Activated CD8-positive, alpha-beta memory T cell treated with anti-CD3 and anti-CD28 coated beads, Interleukin-2, amount 50 U/mL, for 24 hours (primary cell): ENCODE data around the gene EMX1.

Experiments used
- DNase-seq: peaks from one replicate; pipeline ENCODE4 v3.0.0-alpha.2; 2020; ENCODE audit errors: extremely low read depth

Gene EMX1

DNA sequence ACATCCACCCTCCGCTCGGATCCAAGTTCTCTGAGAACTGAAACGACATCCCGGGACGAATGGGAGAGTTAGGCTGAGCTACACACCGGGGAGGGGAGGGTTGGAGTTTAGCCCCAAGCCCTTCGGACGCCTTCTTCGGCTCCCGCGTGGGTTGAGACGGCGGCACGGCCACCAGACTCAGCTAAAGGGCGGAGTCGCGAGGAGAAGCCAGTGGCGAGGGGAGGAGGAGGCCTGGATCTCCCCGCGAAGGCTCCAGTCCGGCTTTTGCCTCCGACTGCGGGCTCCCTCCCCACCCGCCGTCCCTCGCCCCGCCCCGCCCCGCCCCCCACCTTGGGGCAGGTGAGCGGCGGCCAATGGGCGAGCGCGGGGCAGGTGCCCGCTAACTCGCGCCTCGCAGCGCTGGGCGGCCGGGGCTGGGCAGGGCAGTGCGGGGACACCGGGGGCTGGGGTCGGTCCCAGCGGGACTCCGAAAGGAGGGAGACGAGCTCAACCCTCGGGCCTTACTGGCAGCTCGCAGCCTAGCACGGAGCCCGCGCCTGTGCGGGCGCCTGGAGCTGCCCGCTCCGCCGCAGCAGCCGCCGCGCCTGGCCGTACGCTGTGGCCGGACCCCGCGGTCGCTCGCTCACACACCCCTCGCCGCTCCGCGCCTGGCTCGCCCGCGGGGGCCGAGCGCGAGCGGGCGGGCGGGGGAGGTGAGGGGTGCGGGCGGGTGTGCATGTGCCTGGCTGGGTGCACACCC is at the start of gene EMX1:
Gene EMX1, plus strand, starts transcription at position 382 of the 739 bp plus-strand sequence. Its CDS starts 334 bp downstream, at position 716.
- DNase-seq: no peak

DNA sequence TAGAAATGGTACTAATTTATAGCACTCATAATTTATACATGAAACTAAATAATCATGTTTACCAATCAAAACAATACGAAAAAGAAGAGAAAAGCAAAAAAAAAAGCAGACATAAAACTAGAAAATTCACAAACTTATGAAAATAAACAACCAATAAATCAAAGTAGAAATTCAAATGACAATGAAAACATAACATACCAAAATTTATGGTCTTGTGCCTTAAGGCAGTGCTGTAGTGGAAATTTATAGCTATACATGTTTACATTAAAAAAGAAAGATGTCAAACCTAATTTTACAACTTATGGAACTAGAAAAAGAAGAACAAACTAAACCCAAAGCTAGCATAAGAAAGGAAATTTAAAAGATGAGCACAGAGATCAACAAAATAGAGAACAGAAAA is 46.3 kb upstream of the EMX1 start:
- no peak for DNase-seq

DNA sequence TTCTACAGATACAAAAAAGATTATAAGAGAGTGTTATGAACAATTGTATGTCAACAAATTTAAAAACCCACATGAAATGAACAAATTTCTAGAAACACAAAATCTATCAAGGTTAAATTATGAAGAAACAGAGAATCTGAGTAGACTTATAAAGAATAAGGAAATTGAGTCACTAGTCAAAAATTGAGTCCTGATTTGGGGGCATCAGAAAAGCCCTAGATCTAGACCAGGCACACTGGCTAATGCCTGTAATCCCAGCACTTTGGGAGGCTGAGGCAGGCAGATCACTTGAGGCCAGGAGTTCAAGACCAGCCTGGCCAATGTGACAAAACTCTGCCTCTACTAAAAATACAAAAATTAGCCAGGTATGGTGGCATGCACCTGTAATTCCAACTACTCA is 45.4 kb upstream of the EMX1 start:
- no peak for DNase-seq

DNA sequence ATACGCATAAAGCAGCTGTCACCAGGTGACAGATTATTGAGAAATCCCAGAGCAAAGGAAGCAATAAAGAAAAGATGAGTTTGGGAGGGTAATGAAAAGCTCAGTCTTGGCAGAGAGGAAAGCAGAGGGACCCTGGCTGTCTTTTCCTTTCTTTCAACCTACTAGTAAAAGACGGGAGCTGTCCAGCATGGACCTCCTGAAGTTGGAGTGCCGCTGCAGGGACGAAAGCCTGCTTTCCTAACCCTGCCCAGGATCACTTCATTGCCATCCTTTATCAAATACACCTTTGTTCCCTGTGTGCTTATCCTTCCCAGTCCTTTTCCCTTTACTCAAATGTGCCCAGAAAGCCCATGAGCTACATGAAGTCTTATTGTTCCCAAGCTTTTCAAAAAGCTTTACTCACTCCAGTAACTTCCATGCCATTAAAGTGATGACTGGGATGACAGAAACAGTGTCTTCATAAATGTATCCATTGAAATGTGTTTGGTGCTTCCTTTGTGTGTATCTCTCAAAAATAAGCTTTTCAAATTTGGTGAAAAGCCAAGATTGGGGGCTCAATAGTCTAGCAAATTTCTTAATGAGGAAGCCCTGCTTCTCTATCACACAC is 33.9 kb upstream of the EMX1 start:
- no peak for DNase-seq

DNA sequence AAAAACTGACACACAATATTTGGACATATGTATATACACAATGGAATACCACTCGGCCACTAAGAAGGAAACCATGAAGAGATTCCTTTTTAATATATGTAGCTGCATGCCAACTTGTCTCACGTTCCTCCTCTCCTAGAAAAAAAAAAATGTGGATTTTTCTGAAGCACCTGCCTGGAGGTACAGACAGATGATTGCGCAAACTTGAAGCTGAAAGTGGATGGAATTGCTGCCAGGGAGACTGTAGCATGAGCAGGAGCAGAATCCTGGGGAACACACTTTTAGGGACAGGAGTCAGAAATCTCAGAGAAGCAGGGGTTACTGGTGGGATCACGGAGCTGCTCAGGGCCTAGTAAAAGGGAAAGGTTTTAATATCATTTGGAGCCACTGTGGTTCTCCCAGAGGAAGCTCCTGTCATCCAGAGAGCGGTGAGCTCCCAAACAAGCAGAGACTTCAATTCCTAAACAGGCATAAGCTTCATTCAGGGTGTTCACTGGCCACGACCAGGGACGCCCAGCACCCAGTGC is 30.8 kb upstream of the EMX1 start:
- no peak for DNase-seq

DNA sequence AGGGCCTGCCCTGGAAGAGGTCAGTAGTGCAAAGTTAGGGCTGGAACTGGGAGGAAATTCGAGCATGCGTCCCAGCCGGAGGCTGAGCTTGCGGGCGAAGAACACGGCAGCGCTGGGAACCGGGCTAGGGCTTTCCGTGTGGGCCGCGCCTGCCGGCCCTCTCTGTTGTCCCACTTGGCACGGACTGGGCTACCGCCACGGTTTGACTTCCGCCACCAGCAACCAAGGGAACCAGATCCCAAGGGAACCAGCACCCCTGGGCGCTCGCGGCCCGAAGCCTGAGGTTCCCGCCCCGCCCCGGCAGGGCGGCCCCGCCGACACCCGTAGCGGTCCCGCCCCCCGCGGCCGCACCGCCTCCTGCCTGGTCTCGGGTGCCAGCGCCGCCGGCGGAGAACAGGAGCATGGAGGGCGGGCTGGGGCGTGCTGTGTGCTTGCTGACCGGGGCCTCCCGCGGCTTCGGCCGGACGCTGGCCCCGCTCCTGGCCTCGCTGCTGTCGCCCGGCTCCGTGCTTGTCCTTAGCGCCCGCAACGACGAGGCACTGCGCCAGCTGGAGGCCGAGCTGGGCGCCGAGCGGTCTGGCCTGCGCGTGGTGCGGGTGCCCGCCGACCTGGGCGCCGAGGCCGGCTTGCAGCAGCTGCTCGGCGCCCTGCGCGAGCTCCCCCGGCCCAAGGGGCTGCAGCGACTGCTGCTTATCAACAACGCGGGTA is 30.1 kb upstream of the EMX1 start, which contains the start of gene SPR:
Gene SPR, plus strand, starts transcription at position 377 of the 708 bp plus-strand sequence. Its CDS starts 25 bp downstream, at position 402.
- DNase-seq: no peak

DNA sequence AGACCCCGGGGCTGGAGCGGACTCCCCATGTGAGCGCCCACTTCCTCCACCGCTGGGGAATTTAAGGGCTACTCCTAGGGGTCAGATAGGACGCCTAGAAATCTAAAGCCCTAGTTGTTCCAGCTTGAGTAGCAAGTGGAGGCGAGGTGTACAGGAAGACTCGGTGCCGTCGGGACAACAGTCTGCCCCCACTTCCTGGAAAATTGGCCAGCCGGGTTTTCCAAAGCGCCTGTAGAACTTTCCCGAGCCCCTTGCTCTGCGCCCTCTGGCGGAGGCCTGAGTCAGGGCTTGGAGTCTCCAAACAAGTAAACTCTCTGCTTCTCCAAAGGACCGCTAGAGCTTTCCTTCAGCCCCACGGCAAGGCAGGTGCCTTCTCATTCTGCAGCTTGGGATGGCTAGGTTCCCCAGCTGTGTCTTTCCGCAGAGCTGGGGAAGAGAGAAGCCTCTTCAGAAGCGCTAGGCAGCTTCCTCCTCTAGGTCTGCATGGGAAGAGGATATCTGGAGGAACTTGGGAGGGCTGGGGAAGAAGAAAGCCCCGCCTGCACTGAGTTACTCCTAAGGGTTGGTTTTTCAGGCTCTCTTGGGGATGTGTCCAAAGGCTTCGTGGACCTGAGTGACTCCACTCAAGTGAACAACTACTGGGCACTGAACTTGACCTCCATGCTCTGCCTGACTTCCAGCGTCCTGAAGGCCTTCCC is 29.4 kb upstream of the EMX1 start:
- no peak for DNase-seq

DNA sequence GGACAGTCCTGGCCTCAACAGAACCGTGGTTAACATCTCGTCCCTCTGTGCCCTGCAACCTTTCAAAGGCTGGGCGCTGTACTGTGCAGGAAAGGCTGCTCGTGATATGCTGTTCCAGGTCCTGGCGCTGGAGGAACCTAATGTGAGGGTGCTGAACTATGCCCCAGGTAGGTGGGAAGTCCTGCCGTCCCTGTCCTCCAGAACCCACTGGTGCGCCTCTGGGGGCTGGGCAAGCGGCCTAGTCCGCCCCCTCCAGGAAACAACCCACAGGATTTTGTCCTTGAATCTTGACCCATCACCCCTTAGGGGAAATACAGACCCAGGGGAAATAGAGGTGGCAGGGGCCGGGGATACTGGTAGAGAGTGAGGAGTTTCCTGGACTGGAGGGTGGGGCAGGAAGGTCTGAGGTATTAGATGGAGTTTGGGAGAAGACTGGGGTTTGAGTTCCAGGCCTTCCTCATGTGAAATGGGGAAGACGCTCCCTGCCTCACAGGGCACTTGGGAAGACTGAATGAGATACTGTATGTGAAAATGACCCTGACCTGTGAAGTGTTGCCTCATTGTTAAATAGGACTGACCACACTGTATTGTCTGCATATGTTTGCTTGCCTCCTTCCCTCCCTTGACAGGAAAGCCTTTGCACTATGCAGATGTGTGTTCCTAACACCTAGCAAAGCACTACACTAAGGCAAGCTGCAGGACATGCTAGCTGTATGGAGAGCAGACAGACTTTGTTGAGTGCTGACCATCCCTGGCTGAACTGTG is 28.7 kb upstream of the EMX1 start:
- no peak for DNase-seq

DNA sequence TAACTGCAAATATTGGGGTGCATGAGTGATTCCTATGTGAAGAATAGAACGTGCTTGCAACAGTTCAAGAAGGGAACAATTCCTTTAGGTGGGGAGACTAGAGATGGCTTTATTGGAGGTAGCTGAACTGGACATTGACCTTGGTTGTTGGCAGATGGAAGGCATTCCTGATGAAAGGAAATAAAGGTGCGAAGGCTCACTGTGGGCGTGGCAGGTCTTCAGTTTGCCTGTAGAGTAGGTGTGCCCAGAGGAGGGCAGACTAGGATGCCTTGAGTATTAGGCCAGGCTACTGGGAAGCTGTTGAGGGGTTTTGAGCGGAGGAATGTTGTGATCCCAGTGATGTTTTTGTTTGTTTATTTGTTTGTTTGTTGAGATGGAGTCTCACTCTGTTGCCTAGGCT is 27.3 kb upstream of the EMX1 start:
- no peak for DNase-seq

DNA sequence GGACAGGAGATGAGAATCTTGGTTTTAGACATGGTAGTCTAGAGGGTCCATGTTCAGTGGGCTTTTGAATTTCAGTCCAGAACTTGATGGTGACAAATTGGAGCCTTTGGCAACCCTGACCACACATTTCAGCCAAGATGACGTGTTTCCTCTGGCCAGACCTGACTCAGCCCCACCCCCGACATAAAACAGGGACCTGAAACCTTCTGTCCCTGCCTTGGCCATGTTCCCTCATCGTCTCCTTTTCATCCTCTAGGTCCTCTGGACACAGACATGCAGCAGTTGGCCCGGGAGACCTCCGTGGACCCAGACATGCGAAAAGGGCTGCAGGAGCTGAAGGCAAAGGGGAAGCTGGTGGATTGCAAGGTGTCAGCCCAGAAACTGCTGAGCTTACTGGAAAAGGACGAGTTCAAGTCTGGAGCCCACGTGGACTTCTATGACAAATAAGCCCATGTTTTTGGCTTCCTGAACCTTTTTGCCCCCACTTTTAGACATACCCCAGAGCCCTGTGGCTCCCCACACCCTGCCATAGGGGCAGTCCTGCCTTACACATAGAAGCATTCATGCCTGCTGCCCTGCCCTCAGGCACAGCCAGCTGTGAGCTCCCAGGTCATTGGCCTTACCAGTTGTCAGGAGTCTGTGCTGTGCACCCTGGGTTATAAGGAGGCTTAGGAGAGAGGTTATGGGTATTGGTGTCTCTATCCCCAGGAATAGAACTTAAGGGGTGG is 26.1 kb upstream of the EMX1 start:
- DNase-seq: no peak

DNA sequence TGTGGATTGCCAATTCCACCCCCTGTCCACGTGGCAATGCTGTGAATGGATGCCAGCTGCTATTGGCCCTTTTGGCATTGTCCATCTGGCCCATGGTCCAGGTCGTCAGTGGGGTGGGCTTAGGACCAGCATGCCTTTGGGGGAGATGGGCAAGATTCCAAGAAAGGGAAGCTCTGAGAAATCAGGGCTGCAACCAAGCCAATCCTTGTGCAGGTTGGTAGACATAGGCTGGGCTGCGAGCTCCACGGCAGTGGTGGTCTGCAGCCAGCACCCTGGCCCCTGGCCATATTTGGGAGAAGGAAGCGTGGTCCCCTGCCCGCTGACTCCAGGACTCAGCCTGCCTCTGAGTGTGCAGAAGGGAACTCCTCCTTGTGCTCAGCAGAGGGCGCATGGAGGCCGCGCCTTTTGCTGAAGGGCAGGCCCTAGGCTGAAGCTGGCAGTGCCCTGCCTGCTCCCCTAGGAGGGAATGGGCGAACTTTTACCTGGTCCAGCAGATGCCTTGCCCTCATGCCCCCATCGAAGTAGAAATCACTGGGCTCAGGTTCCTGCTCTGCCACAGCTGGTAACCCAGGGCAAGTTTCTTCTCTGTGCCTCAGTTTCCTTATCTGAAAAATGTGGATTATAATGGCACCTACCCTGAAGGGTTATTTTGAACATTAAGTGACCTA is 24.7 kb upstream of the EMX1 start:
- DNase-seq: no peak

DNA sequence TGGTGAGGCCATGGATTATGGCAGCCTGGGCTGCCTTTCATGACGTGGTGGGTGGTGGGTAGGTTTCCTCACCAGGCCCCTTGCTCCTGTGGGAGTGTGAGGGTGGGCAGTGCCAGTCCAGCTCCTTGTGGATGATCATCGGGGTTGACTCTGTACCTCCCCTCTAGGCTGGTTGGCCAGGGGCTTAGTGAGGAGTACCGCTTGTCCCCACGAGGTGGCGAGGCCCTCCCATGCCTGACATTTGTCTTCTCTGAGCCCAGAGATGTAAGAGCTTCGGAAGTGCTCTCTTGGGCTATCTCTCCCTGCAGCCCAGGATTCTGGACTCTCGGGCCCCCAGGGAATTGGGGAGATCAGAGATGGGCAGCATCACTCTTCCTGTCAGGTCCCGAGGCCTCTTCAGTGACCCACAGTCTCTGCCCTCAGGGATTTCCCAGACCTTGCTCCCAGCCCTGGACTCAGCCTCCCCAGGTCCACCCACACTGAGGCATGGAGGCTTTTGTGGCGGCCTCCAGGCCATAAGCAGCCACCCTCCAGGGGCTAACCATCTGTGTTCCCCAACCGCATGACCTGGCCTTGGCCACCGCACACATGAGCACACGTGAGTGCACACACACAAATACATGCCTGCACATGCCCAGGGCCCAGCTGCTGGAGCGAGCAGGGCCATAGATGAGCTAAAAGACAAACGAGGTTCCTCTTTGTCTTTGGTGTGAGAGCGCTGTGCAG is 23.6 kb upstream of the EMX1 start:
- DNase-seq: no peak

DNA sequence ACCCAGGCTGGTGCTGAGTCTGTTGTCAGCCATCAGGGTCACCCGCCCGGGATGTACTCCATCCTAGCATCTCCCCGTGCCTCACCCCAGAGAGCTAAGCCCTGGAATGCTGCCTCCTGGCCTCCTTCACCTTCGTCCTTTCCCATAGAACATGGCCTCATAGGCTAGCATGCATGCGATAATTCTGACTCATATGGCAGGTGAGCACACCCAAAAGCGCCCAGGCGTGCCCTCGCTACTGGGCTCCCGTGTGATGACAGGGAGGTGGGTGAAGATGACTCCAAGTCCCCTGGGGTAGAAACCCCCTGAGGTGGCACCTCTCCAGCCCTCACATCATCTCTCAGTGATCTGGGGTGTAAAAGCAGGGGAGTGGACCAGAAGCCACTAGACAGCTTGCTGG is 22.8 kb upstream of the EMX1 start:
- DNase-seq: no peak

DNA sequence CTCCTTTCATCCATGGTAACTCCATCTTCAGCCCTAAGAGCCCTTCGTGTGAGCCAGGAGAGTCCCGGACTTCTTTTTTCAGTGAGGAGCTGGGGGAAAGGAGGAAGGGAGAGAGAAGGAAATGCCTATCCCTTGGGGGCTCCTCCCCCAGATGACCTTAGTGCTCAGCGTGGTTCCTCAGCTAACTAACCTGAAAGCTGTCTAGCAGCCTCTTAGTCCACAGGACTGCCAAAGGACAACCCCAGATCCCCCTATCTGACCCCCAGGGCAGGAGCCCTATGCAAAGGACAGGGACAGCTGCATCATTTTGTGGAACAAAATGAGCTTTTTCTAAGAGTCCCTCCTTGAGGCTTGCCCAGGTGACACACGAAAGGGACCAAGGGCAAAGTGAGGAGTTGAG is 22.2 kb upstream of the EMX1 start:
- DNase-seq: no peak

DNA sequence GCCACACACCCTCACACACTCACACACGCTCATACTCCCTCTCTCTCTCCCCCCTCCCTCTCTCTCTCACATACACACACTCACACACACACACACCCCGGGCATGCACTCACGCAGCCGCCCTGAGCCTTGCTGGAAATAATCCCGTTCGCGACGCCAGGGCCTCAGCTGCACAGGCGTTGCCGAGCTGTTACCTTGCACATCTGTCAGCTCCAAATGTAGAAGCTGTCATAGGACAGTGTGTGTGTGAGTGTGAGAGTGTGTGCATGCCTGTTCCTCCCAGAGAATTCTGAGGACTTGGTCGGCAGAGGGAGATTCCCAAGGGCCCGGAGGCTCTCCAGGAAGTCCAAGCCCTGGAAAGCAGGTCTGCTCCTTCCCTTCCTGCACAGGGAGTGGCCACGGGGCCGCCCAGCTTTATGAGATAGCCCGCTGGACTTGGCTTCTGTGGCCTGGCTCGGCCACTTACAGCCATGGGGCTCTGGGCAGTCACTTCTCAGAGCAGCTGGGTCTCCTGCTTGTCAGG is 21.5 kb upstream of the EMX1 start:
- DNase-seq: no peak

DNA sequence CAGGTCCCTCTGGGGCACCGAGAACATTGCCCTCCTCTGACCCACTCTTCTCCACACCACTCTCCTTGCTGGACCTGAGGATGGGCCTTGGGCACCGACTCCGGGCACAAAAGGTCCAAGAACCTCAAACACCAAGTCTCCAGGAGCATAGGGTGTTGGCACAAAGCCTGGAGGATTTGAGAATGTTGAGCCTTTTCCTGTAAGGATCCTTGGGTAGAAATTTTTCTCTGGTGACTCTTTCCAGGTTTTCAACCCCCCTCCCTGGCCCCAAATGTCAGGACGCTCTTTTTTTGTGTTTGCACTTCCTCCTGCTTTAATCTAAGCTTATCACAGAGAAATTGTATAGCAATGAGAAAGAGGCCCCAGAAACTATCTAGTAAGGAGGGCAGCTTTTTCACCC is 20.9 kb upstream of the EMX1 start:
- no peak for DNase-seq

DNA sequence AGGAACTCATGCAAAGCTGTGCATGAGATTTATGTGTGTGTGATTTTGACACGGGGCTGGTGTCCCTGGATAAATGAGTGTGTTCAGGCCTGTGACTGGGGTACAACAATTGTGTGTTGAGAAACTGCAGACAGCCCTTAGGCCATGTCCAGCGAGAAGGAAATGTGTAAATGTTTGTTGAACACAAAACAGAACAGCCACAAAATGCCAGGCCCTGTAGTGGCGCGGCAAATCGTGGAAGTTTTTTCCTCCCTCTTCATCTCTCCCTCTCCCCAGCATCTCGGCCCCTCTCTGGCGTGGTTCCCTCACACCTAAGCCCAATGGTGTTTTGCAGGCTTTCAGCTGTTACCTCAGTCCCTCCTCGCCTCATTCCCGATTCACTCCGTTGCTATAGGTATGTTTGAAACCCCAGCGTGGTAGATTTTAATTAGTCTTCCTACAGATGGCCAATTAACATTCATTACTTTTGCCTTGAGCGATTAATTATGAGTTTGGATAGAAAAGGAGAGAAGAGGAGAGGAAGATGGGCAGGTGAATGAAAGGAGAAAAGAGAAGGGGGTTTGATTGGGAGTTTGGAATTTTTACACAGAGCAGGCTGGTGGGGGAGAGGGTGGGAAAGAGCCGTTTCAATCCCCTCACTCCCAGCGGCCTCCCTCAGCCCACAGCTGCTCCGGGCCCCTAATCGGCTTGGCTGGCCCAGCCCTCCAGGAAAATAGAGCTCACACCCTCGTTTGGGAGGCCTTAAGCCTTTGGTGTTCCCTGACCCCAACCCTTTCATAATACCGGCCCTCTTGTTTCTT is 19.3 kb upstream of the EMX1 start:
- DNase-seq: no peak

DNA sequence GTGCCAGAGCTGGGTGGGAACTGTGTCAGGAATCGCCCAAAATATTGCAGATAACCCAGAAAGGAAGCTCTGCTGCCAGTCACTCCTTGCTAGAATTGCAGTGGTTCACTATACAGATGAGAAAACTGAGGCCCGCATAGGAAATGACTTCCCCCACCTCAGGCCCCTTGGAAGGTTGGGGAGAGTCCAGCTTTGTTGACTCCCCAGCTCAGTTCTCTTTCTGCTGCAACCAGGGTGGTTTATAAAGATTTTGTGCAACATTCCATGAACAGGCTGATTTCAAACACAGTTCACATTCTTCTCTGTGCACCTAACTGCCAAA is 18.8 kb upstream of the EMX1 start:
- no peak for DNase-seq
